GM23338 (cell line): ENCODE data around the gene BEST1. TPM values are rescaled to one million over a fixed set of nuclear protein-coding genes. Genes with fewer than 3 reads are reported as not detected.

ENCODE experiments used
- ATAC-seq: fragments of 200-7000 bp; cut with Tn5 transposase; 3 replicates; pipeline ENCODE4 v1.9.1; 2020
- DNase-seq: peaks from one replicate; pipeline ENCODE4 v3.0.0-alpha.2; 2015; ENCODE audit warnings: low spot score
- H2AFZ ChIP-seq: fragments of 200-600 bp; sonication (generic); 2 replicates; pipeline ENCODE4 v1.8.0; 2016; ENCODE audit warnings: antibody characterized with exemption, mild to moderate bottlenecking, moderate library complexity
- H3F3A ChIP-seq: fragments of 200-600 bp; sonication (generic); replicated peaks from 2 replicates; pipeline ENCODE4 v1.8.0; 2017; ENCODE audit warnings: antibody characterized with exemption, mixed run types, low read depth
- H3K27ac ChIP-seq: fragments of 200-600 bp; sonication (generic); 2 replicates; pipeline ENCODE4 v1.6.1; 2016; ENCODE audit warnings: low read depth
- H3K27me3 ChIP-seq: fragments of 200-600 bp; sonication (generic); 2 replicates; pipeline ENCODE4 v1.8.0; 2016; ENCODE audit warnings: mild to moderate bottlenecking, mixed run types, moderate library complexity; ENCODE audit not compliant: insufficient read depth
- H3K36me3 ChIP-seq: fragments of 200-600 bp; sonication (generic); 2 replicates; pipeline ENCODE4 v1.8.0; 2016; ENCODE audit warnings: mild to moderate bottlenecking; ENCODE audit not compliant: insufficient read depth
- H3K4me1 ChIP-seq: fragments of 200-600 bp; sonication (generic); 2 replicates; pipeline ENCODE4 v1.8.0; 2016; ENCODE audit warnings: mild to moderate bottlenecking, moderate library complexity; ENCODE audit not compliant: insufficient read depth
- H3K4me2 ChIP-seq: fragments of 200-600 bp; sonication (generic); 2 replicates; pipeline ENCODE4 v1.7.1; 2017; ENCODE audit warnings: mixed run types
- H3K4me3 ChIP-seq: fragments of 200-600 bp; sonication (generic); 2 replicates; pipeline ENCODE4 v1.6.1; 2016; ENCODE audit warnings: mixed run types
- H3K79me2 ChIP-seq: fragments of 200-600 bp; sonication (generic); replicated peaks from 2 replicates; pipeline ENCODE4 v1.8.0; 2017; ENCODE audit warnings: mild to moderate bottlenecking; ENCODE audit not compliant: insufficient read depth
- H3K9me2 ChIP-seq: fragments of 200-600 bp; sonication (generic); 2 replicates; pipeline ENCODE4 v1.8.0; 2017; ENCODE audit not compliant: insufficient read depth
- H4K20me1 ChIP-seq: fragments of 200-600 bp; sonication (generic); replicated peaks from 2 replicates; pipeline ENCODE4 v1.8.0; 2017; ENCODE audit warnings: mild to moderate bottlenecking; ENCODE audit not compliant: insufficient read depth
- H3K27ac Mint-ChIP-seq: 2 replicates; pipeline ENCODE4 v1.8.0; 2020; ENCODE audit warnings: inconsistent platforms, mild to moderate bottlenecking, moderate library complexity, mixed read lengths
- H3K27me3 Mint-ChIP-seq: 3 replicates; pipeline ENCODE4 v1.8.0; 2022; ENCODE audit warnings: low read depth, mild to moderate bottlenecking, moderate library complexity, mixed read lengths, inconsistent platforms; ENCODE audit not compliant: insufficient read depth, poor library complexity
- H3K36me3 Mint-ChIP-seq: 3 replicates; pipeline ENCODE4 v1.8.0; 2021; ENCODE audit warnings: low read depth, mild to moderate bottlenecking, inconsistent platforms, moderate library complexity, mixed read lengths
- H3K4me1 Mint-ChIP-seq: 3 replicates; pipeline ENCODE4 v1.8.0; 2020; ENCODE audit warnings: mild to moderate bottlenecking, inconsistent platforms, mixed read lengths
- H3K4me3 Mint-ChIP-seq: 3 replicates; pipeline ENCODE4 v1.8.0; 2021; ENCODE audit warnings: moderate library complexity, mild to moderate bottlenecking, inconsistent platforms, mixed read lengths
- H3K9me3 Mint-ChIP-seq: 3 replicates; pipeline ENCODE4 v1.8.0; 2020; ENCODE audit warnings: moderate library complexity, mild to moderate bottlenecking, inconsistent platforms, mixed read lengths
- CREB1 ChIP-seq: fragments of 250-450 bp; sonication (Bioruptor Pico); IDR thresholded peaks from 2 replicates; pipeline ENCODE4 v1.5.0; 2020; ENCODE audit warnings: low read depth, mild to moderate bottlenecking, moderate library complexity
- EZH2 ChIP-seq: fragments of 200-600 bp; sonication (generic); IDR thresholded peaks from one replicate; pipeline ENCODE4 v1.8.0; 2017; ENCODE audit warnings: antibody characterized with exemption, mild to moderate bottlenecking, low read depth; ENCODE audit not compliant: unreplicated experiment
- POLR2AphosphoS5 ChIP-seq: IDR thresholded peaks from 2 replicates; pipeline ENCODE4 v1.6.1; 2016; ENCODE audit warnings: antibody characterized with exemption, low read depth
- STAT1 ChIP-seq: IDR thresholded peaks from one replicate; pipeline ENCODE4 v1.6.1; 2016; ENCODE audit warnings: antibody characterized with exemption; ENCODE audit not compliant: unreplicated experiment
- ZNF114 ChIP-seq: fragments of 250-450 bp; sonication (Bioruptor Pico); IDR thresholded peaks from 2 replicates; pipeline ENCODE4 v1.5.0; 2020; ENCODE audit warnings: mild to moderate bottlenecking, moderate library complexity
- polyA plus RNA-seq: library from polyadenylated mRNA; unstranded; fragments of >200 nt; fragmentation: Nextera tagmentation; extraction: Ambion mirVana; gene quantifications from 2 replicates; pipeline ENCODE4 v1.2.1, GENCODE V29; 2016
- total RNA-seq: library from RNA; depleted of rRNA; stranded (reverse); fragments of >200 nt; shearing (Covaris generic); gene quantifications from 2 replicates; pipeline ENCODE4 v1.2.3, GENCODE V29; 2014
- TF ChIP-seq, protein P1 (sequence below), 2 experiments: fragments of 200-600 bp in 1 of 2; sonication (generic) in 1 of 2; conservative IDR thresholded peaks; 2 replicates each; pipeline versions ENCODE4 v1.5.1 to v1.6.1; 2016 to 2017; ENCODE audit warnings: antibody characterized with exemption in 2 of 2, low read depth in 2 of 2, mild to moderate bottlenecking in 2 of 2, moderate library complexity in 1 of 2
- TF ChIP-seq, protein P2 (sequence below): IDR thresholded peaks from 2 replicates; pipeline ENCODE4 v1.6.1; 2016; ENCODE audit warnings: antibody characterized with exemption
- TF ChIP-seq, protein P3 (sequence below): fragments of 250-450 bp; sonication (Bioruptor Pico); IDR thresholded peaks from 2 replicates; pipeline ENCODE4 v1.5.0; 2020; ENCODE audit warnings: mild to moderate bottlenecking, moderate library complexity

The BEST1 gene
- total and polyA plus RNA-seq, 2 experiments from 2014 or later: 0.35 to 0.44 TPM

DNA sequence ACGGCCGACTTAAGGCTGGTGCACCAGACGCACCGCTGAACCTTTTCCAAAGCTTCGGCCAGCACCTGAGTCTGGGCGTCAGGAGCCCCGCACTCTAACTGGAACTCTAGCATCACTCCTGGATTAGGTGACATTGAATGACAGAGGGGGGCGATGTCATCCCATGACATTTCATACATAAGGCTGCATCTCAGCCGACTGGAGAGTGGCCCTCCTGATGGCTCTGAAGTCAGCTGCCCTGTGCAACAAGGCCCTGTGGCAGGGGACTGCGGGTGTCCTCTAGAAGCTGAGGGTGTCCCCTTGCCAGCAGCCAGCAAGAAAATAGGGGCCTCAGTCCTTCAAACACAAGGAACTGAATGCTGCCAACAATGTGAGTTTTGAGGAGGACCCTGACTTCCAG, 48.8 kb upstream of the BEST1 start:
- Histone ChIP-seq H3K36me3 (no peaks in the 10 kb centered on the region), H3K27me3 (no peaks in the 10 kb centered on the region), H2AFZ (no peak overlapping the region), H3K4me1 (peaks cover 7% of the 10 kb centered on the region; the same call in 1 of the 2 replicates), H3K4me3 (no peak overlapping the region), H3K27ac (no peak overlapping the region), H3K79me2 (no peaks in the 10 kb centered on the region), H3K4me2 (no peak overlapping the region), H4K20me1 (no peaks in the 10 kb centered on the region), H3F3A (no peaks in the 10 kb centered on the region), H3K9me2 (no peaks in the 10 kb centered on the region)
- Mint-ChIP-seq H3K4me1 (peaks cover 36% of the 10 kb centered on the region), H3K27me3 (peaks cover 13% of the 10 kb centered on the region), H3K9me3 (no peaks in the 10 kb centered on the region), H3K36me3 (no peaks in the 10 kb centered on the region), H3K27ac (no peak overlapping the region), H3K4me3 (no peak overlapping the region)
- no peak for ATAC-seq
- no peak for DNase-seq
- TF ChIP-seq, protein P1, sequence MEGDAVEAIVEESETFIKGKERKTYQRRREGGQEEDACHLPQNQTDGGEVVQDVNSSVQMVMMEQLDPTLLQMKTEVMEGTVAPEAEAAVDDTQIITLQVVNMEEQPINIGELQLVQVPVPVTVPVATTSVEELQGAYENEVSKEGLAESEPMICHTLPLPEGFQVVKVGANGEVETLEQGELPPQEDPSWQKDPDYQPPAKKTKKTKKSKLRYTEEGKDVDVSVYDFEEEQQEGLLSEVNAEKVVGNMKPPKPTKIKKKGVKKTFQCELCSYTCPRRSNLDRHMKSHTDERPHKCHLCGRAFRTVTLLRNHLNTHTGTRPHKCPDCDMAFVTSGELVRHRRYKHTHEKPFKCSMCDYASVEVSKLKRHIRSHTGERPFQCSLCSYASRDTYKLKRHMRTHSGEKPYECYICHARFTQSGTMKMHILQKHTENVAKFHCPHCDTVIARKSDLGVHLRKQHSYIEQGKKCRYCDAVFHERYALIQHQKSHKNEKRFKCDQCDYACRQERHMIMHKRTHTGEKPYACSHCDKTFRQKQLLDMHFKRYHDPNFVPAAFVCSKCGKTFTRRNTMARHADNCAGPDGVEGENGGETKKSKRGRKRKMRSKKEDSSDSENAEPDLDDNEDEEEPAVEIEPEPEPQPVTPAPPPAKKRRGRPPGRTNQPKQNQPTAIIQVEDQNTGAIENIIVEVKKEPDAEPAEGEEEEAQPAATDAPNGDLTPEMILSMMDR (conservative IDR thresholded peaks at IDR 0.05; ENCODE audit: low read depth in 2 of 2): peak in 1 of 2 experiments; percentile 52; a peak in 2 of 4 replicates
- TF ChIP-seq, protein P2, sequence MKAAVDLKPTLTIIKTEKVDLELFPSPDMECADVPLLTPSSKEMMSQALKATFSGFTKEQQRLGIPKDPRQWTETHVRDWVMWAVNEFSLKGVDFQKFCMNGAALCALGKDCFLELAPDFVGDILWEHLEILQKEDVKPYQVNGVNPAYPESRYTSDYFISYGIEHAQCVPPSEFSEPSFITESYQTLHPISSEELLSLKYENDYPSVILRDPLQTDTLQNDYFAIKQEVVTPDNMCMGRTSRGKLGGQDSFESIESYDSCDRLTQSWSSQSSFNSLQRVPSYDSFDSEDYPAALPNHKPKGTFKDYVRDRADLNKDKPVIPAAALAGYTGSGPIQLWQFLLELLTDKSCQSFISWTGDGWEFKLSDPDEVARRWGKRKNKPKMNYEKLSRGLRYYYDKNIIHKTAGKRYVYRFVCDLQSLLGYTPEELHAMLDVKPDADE: no peak

DNA sequence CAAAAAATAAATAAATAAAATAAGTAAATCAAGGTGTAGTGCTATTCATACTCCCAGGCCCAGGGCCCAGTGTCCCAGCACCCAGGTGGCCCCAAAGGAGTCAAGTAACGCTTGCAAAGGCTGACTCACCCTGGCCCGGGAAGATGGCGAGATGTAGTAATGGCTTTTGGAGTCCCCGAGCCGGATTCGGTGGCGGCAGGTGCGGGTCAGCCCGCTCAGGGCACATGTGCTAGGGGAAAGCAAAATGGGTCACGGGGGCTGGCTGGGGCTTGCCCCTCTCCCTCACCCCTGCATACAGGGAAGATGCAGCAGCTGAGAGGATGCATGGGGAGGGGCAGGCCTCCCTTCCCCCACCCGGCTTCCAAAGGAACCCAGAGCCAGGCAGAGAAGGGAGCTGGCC, 47.8 kb upstream of the BEST1 start:
- H3K4me3 Mint-ChIP-seq: no peak overlapping the region
- ATAC-seq (no peak), DNase-seq (no peak)
- no peaks in the 10 kb centered on the region for H3K36me3 ChIP-seq
- no peak overlapping the region for H3K27ac Mint-ChIP-seq
- H3K4me1 Mint-ChIP-seq: peaks cover 30% of the 10 kb centered on the region
- no peaks in the 10 kb centered on the region for H3K9me2 ChIP-seq
- H3K4me1 ChIP-seq: peaks cover under 1% of the 10 kb centered on the region; the same call in 1 of the 2 replicates
- H3K9me3 Mint-ChIP-seq: no peaks in the 10 kb centered on the region; the same call in 2 of the 3 replicates
- no peaks in the 10 kb centered on the region for H3K79me2 ChIP-seq
- no peaks in the 10 kb centered on the region for H4K20me1 ChIP-seq
- no peak overlapping the region for H2AFZ ChIP-seq
- H3K27me3 ChIP-seq: no peaks in the 10 kb centered on the region
- H3K36me3 Mint-ChIP-seq: no peaks in the 10 kb centered on the region
- peaks cover 15% of the 10 kb centered on the region for H3K27me3 Mint-ChIP-seq
- H3K27ac ChIP-seq: no peak overlapping the region
- no peaks in the 10 kb centered on the region for H3F3A ChIP-seq
- H3K4me3 ChIP-seq: no peak overlapping the region
- no peak overlapping the region for H3K4me2 ChIP-seq
- TF ChIP-seq, protein P1 (conservative IDR thresholded peaks at IDR 0.05; ENCODE audit: low read depth in 2 of 2): no peak
- TF ChIP-seq STAT1 (no peak), POLR2AphosphoS5 (no peak), ZNF114 (CRISPR knock-in tag) (no peak), CREB1 (CRISPR knock-in tag) (no peak), EZH2 (no peak)
- TF ChIP-seq, protein P3, sequence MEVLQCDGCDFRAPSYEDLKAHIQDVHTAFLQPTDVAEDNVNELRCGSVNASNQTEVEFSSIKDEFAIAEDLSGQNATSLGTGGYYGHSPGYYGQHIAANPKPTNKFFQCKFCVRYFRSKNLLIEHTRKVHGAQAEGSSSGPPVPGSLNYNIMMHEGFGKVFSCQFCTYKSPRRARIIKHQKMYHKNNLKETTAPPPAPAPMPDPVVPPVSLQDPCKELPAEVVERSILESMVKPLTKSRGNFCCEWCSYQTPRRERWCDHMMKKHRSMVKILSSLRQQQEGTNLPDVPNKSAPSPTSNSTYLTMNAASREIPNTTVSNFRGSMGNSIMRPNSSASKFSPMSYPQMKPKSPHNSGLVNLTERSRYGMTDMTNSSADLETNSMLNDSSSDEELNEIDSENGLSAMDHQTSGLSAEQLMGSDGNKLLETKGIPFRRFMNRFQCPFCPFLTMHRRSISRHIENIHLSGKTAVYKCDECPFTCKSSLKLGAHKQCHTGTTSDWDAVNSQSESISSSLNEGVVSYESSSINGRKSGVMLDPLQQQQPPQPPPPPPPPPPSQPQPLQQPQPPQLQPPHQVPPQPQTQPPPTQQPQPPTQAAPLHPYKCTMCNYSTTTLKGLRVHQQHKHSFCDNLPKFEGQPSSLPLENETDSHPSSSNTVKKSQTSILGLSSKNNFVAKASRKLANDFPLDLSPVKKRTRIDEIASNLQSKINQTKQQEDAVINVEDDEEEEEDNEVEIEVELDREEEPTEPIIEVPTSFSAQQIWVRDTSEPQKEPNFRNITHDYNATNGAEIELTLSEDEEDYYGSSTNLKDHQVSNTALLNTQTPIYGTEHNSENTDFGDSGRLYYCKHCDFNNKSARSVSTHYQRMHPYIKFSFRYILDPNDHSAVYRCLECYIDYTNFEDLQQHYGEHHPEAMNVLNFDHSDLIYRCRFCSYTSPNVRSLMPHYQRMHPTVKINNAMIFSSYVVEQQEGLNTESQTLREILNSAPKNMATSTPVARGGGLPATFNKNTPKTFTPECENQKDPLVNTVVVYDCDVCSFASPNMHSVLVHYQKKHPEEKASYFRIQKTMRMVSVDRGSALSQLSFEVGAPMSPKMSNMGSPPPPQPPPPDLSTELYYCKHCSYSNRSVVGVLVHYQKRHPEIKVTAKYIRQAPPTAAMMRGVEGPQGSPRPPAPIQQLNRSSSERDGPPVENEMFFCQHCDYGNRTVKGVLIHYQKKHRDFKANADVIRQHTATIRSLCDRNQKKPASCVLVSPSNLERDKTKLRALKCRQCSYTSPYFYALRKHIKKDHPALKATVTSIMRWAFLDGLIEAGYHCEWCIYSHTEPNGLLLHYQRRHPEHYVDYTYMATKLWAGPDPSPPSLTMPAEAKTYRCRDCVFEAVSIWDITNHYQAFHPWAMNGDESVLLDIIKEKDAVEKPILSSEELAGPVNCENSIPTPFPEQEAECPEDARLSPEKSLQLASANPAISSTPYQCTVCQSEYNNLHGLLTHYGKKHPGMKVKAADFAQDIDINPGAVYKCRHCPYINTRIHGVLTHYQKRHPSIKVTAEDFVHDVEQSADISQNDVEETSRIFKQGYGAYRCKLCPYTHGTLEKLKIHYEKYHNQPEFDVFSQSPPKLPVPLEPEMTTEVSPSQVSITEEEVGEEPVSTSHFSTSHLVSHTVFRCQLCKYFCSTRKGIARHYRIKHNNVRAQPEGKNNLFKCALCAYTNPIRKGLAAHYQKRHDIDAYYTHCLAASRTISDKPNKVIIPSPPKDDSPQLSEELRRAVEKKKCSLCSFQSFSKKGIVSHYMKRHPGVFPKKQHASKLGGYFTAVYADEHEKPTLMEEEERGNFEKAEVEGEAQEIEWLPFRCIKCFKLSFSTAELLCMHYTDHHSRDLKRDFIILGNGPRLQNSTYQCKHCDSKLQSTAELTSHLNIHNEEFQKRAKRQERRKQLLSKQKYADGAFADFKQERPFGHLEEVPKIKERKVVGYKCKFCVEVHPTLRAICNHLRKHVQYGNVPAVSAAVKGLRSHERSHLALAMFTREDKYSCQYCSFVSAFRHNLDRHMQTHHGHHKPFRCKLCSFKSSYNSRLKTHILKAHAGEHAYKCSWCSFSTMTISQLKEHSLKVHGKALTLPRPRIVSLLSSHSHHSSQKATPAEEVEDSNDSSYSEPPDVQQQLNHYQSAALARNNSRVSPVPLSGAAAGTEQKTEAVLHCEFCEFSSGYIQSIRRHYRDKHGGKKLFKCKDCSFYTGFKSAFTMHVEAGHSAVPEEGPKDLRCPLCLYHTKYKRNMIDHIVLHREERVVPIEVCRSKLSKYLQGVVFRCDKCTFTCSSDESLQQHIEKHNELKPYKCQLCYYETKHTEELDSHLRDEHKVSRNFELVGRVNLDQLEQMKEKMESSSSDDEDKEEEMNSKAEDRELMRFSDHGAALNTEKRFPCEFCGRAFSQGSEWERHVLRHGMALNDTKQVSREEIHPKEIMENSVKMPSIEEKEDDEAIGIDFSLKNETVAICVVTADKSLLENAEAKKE (CRISPR knock-in tag): no peak
